DMS 273 (cell line): ENCODE measurements around the gene PHYKPL.

Experiments used
- DNase-seq: peaks from one replicate; lab custom pipeline; 2025; ENCODE audit not compliant: unreplicated experiment; lab: John Stamatoyannopoulos, UW

PHYKPL gene

GRCh38 chr5:178232124-178232919, at the start of gene PHYKPL:
TSS of gene PHYKPL (minus strand) at chr5:178232802. CDS start at chr5:178232550, 252 bp downstream.
- peak; percentile 88 for DNase-seq

- no peak for DNase-seq
Observed at GRCh38 chr5:178282391-178282790, 49.8 kb upstream of the PHYKPL start.

- DNase-seq, result no peak
Observed at GRCh38 chr5:178281331-178281730, 48.7 kb upstream of the PHYKPL start.

- DNase-seq, result no peak
Observed at GRCh38 chr5:178280631-178281030, 48.0 kb upstream of the PHYKPL start.

GRCh38 chr5:178279723-178280438, 47.3 kb upstream of the PHYKPL start:
- peak; percentile 81 for DNase-seq

GRCh38 chr5:178279026-178279722, 46.6 kb upstream of the PHYKPL start:
- DNase-seq, result no peak

- no peak for DNase-seq
Observed at GRCh38 chr5:178278358-178279023, 45.9 kb upstream of the PHYKPL start.

GRCh38 chr5:178277866-178278265, 45.3 kb upstream of the PHYKPL start:
- no peak for DNase-seq

- no peak for DNase-seq
Observed at GRCh38 chr5:178277346-178277745, 44.7 kb upstream of the PHYKPL start.

- no peak for DNase-seq
Observed at GRCh38 chr5:178274781-178275537, 42.4 kb upstream of the PHYKPL start.

- no peak for DNase-seq
Observed at GRCh38 chr5:178273665-178274541, 41.3 kb upstream of the PHYKPL start.

GRCh38 chr5:178273041-178273440, 40.4 kb upstream of the PHYKPL start:
- DNase-seq, result no peak

GRCh38 chr5:178272591-178272990, 40.0 kb upstream of the PHYKPL start:
- no peak for DNase-seq

GRCh38 chr5:178271726-178272479, 39.3 kb upstream of the PHYKPL start:
- no peak for DNase-seq

GRCh38 chr5:178271231-178271630, 38.6 kb upstream of the PHYKPL start:
- no peak for DNase-seq

GRCh38 chr5:178269499-178269898, 36.9 kb upstream of the PHYKPL start:
- no peak for DNase-seq

GRCh38 chr5:178267876-178268275, 35.3 kb upstream of the PHYKPL start:
- DNase-seq, result no peak

- no peak for DNase-seq
Observed at GRCh38 chr5:178267245-178267644, 34.6 kb upstream of the PHYKPL start.

- DNase-seq, result no peak
Observed at GRCh38 chr5:178266581-178266980, 34.0 kb upstream of the PHYKPL start.
